ENCODE measurements around the gene CD58.
"Not testable (repeated sequence)": the region's sequence is repeated elsewhere in the genome, so short reads cannot be mapped to it uniquely, and the experiment has no call there.

The CD58 gene, protein sequence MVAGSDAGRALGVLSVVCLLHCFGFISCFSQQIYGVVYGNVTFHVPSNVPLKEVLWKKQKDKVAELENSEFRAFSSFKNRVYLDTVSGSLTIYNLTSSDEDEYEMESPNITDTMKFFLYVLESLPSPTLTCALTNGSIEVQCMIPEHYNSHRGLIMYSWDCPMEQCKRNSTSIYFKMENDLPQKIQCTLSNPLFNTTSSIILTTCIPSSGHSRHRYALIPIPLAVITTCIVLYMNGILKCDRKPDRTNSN

DNA sequence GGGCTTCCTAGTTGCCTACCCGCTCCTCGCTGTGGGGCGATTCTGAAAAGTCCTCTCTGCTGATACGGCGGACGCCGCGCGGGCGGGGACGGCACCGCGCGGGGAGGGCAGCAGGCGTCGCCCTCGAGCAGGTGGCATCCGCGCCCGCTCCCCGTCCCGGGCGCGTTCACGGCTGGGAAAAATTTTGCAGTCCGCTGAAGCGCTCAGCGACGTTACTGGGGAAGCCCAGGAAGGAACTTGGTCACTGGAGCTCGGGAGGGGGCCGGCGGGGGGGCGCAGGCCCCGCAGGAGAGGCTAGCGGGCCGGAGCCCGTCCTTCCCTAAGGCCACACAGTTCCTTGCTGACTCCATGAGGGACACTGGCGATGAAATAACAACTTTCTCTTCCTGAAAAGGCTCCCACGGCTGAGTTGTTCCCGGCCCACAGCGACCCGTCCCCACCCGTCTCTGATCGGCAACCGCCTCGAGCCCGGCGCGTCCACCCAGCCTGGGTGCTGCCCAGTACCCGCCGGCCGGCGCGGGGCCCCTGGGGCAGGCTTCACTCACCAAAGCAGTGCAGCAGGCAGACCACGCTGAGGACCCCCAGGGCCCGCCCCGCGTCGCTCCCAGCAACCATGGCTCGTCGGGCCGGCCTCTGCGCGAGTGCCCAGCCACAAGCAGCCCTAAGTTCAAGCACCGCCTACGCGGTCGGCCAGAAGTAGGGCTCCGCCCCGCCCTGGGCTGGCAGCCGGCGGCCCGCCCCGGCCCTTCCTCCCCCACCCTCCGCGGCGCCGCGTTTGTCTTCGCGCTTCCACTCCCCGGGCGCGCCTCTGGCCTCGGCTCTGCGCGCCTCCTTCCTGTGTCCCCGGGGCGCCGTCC lies at the start of gene CD58:
Gene CD58, minus strand, starts transcription at position 669 of the 857 bp plus-strand sequence. Its CDS starts 54 bp downstream, at position 615.
- DNase-seq (ENCODE audit: low spot score): peak; percentile 91

DNA sequence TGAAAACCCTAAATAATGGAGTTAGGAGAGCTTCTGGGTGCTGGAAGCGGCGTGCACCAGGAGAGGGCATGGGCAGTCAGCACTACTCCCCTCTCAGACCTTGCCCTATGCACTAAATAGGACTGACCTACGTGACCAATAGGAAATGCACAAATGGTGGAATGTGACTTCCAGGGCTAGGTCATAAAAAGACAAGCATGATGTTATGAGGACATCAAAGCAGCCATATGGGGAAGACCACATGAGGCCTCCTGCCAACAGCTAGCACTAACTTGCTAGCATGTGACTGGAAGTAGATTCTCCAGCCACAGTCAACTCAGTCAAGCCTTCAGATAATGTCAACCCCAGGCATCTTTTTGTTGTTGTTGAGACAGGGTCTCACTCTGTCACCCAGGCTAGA lies 49.6 kb upstream of the CD58 start:
- DNase-seq (ENCODE audit: low spot score): not testable (repeated sequence)

DNA sequence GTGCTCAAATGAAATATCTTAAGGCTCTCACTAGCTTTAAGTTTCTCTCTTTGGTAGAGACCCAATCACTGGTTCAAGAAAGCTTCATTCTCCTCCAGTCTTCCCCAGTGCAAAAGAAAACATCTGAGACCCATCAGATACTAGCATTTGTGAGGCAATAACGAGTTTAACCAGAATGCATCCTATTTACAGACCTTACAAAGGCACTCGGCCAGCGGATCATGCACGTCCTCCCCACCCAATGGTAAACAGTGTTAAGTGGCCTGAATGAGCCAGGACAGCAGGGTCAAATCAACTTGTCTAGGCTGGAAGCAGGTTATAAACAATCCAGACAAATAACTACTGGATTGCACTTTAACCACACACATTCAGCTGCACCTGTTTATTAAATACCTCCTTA lies 48.3 kb upstream of the CD58 start:
- not testable (repeated sequence) for DNase-seq (ENCODE audit: low spot score)

DNA sequence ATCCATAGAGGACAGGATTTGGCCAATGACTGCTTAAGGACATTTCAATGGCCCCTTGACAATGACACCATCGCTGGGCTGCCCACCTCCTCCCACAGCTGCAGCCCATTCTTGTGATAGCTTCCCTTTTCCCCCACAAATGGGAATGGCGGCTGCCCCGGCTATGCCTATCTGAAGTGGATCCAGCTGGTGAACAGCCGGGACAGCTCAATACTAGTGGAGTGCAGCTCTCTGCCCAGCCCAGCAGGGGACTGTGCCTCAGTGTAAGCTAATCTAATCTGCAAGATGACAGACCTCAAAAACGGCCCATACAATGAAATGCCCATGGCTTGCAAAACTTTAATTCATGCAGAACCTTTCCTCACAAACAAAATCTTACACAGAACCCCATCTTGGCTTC lies 47.0 kb upstream of the CD58 start:
- DNase-seq (ENCODE audit: low spot score): not testable (repeated sequence)

DNA sequence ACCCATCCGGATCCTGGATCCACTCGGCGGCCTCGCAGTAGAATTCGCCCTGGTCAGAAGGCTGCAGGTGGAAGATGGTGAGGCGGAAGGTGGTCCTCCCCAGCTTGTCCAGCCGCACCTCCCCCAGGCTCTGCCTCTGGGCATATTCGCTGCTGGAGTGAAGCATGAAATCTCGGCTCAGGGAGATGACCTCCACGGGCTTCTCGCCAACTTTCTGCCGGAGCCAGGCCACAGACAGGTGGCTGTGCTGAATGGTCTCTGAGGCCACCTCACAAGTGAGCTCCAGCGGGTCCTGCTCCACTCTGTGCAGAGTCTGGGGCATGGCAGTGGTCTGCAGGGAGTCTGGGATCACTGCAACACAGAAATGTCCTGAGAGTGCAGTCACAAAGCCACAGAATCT lies 43.0 kb upstream of the CD58 start:
- DNase-seq (ENCODE audit: low spot score): not testable (repeated sequence)

DNA sequence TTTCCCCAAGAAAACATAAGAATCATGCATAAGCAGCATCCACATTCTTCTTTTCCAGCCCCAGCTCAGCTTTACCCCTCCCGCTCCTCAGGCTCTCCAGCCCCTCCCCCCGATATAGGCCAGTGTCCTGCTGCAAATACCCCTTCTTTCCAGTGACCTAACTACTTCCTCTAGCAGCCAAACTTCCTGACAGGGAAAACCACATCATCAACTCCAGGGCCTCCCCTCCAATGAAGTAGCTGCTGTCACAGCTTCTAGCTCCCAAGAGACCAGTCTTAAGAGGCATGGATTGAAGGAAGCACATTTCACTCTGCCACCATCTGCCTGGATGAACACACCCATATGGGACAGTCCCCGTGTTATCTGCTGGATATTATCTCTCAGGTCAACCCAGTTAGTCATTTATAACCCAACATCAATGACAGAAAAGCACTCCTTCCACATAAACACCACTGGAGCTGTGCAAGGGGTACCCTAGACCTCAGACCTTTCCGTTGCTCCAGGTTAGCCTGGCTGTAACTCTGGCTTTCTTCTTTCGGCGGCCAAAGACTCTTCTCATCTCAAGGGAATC lies 39.1 kb upstream of the CD58 start:
- DNase-seq (ENCODE audit: low spot score): not testable (repeated sequence)

DNA sequence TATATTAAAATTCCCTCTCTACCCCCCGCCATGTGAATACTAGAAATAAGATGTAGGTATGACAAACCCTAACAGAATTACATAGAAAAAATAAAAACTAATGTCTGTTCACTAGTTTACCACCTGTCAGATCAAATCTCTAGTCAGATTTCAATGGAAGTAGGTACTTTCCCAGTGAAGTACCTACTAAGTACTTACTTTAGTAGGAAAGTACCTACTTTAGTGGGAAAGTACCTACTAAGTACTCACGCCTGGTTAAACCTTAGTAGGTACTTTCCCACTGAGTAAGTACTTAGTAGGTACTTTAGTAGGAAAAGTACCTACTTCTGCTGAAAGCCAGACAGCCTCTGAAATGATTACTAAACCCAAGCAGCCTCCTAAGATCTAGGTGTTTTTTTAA lies 38.0 kb upstream of the CD58 start:
- not testable (repeated sequence) for DNase-seq (ENCODE audit: low spot score)

DNA sequence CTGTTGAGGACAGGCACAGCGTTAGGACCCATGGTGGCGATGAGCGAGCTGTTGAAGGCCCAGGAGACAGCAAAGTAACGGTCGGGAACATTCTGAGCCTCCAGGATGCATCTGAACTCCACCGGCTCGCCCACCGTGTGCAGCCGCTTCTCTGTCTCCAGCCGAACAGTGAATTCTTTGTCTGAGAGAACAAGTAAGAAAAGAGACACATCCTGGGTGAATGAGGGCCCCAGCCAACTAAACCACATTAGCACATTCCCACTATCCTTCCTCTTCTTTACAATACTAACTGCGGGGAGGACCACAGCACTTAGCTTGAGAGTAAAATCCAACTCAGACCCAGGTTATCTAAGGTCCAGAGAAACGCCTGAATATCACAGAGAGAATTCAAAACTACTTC lies 37.3 kb upstream of the CD58 start:
- DNase-seq (ENCODE audit: low spot score): not testable (repeated sequence)

DNA sequence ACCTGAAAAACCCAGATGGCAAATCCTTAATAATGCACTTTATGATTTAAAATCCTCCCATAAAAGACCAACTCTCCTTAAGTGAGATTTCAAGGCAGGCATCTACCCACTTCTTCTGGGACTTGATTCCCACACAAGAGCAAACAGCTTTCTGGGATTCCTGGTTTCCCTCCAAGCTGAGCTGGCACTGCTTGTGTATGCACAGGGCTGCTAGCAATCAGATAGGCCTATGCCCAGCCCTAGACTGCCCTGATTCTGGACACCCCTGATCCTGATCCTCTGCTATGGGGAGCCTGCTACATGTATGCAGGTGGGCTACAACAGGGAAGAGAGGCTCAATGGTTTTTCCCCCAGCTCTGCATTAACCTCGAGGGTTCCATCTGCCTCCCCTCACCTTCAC lies 36.6 kb upstream of the CD58 start:
- DNase-seq (ENCODE audit: low spot score): not testable (repeated sequence)

DNA sequence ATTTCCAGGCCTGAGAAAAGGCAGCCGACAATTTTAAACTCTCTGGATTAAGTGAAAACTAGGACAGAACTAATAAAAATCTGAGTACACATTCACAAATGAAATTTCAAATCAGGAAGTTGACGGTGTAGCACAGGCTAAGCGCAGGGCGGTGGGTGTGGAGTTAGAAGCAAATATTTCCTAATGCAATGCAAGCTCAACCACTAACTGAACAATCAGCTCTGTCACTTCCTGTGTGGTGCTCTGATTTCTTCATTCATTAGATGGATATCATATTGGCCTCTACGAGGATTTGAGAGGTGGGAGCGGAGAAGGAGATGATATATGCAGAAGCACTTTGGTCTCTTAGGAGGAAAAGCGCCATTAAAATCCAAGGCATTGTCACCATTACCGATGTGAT lies 35.2 kb upstream of the CD58 start:
- not testable (repeated sequence) for DNase-seq (ENCODE audit: low spot score)

DNA sequence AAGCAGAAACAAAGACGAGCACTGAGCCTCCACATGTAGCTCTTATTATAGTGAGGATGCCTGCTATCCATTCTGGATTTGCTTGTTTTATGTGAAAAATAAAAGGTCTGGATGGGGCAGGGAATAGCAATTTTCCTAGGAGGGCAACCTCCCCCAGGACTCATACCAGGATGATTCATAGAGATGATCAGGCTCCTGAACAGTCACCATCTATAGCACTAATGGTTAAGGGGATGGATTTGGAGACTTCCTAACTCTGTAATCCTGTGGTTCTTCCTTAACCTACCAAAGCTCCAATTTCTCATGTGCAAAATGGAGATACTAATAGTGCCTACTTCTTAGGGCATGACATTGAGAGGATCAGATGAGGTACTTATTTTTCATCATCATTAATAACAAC lies 34.5 kb upstream of the CD58 start:
- DNase-seq (ENCODE audit: low spot score): no peak

DNA sequence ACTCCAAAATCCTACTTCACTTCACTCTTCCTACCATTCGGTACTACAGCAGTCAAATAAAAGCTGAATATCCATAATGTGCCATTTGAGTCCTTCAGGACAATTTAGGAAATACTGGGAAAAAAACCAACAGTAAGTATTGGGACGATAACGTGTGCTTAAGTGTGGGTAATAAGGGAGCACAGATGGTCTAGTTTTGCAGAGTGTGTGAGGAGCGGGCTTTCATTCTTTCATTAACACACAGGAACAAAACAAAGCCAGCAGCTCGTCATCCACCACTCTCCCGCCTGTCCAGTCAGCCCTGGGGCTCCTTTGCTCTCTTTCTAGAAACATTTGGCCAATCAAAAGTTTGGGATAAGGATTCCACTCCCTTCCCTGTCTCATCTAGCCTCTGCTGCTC lies 33.6 kb upstream of the CD58 start:
- DNase-seq (ENCODE audit: low spot score): not testable (repeated sequence)

DNA sequence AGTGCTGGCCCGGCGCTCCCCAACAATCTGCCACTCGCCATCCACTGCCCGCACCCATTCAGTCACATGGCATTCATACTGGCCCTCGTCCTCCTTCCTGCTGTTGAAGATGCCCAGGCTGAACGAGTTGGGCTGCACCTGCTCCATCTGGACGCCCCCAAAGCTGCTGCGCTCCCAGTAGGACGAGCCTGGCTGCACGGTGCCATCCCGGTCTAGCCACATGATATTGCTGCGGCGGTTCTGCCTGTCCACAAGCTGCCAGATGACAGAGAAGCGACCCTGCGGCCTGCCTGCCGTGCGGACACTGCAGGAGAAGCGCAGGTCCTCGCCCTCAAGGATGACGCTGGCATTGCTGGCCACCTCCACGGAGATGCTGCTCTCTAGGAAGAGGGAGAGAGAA lies 32.8 kb upstream of the CD58 start:
- DNase-seq (ENCODE audit: low spot score): not testable (repeated sequence)

DNA sequence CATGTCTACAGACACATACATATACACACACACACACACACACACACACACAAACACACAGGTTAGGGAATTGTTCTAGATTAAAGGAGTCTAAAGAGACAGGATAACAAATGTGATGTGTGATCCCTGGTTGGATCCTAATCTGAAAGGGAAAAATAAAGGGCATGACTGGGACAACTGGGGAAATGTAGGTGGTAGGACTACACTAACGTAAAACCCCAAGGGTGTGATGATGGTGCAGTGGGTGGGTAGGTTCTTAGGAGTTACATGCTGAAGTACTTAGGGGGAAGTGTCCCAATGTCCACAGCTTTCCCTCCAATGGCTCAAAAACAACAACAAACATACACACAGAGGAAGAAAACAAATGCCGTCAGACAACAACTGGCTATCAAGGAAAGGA lies 28.5 kb upstream of the CD58 start:
- DNase-seq (ENCODE audit: low spot score): not testable (repeated sequence)

DNA sequence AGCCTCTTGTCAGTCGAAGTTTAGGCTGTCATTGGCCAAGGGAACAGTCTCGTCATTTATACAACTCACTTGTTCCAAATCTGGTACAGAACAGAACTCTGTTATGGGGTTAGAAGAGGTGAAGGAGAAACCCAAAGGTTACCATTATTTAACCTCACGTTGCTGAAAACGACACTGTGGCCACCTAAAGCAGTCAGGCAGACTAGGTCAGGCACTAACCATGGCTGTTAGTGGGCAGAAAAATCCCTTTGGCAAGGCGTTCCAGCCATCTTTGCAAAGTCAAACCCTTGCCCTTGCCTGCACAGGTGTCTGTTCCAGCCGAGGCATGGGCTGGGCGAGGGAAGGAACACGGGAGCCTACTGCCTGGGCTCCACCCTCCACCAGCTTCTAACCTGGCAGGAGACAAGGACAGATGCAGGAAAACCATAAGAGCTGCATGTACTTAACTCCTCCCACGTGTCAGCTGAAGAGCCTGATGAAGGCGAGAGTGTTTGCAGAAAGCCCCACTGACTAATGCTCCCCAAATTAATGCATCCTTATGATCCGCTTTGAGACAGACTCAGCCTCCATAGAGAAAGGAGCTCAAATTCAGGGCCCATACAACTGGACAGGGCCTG lies 27.7 kb upstream of the CD58 start:
- not testable (repeated sequence) for DNase-seq (ENCODE audit: low spot score)

DNA sequence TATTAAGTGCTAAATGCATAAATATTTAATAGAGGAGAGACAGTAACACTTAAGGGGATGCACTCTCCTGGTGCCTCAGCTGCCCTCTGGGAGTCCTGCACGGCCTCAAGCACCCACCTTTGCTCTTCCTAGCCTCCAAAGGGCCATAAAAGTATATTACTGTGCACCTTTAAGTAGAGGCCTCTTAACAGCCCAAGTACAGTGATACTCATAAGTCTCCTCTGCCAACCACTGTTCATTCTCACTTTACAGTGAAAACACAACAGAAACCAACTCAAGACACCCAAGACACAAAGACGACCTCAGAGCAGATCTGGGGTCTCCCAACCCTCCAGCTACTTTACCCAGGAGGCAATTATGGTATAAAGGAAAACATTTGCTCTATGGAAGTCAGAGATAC lies 26.6 kb upstream of the CD58 start:
- DNase-seq (ENCODE audit: low spot score): not testable (repeated sequence)

DNA sequence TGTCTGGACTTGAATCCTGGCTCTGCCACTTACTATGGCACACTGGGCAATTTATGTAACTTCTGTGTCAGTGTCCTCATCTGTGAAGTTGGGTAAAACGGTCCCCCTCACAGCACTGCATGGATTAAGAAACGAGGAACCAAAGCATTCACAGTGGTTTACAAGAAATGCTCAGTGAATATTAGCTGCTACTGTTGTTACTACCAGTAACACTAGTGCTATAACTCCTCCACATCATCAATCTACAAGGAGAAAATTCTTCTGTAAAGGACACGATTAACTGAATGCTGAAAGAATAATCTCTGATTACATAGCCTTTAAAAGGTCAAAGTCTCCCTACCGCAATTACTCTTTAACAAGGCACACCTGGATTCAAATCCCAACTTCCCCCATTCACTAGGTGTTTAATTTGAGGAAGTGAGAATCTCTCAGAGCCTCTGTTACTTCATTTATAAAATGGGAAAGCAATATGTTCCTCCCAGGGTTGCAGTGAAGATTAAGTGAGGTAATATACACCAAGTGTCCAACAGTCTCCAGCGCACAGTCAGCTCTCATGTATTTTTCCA lies 26.0 kb upstream of the CD58 start:
- peak; percentile 46 for DNase-seq (ENCODE audit: low spot score)

DNA sequence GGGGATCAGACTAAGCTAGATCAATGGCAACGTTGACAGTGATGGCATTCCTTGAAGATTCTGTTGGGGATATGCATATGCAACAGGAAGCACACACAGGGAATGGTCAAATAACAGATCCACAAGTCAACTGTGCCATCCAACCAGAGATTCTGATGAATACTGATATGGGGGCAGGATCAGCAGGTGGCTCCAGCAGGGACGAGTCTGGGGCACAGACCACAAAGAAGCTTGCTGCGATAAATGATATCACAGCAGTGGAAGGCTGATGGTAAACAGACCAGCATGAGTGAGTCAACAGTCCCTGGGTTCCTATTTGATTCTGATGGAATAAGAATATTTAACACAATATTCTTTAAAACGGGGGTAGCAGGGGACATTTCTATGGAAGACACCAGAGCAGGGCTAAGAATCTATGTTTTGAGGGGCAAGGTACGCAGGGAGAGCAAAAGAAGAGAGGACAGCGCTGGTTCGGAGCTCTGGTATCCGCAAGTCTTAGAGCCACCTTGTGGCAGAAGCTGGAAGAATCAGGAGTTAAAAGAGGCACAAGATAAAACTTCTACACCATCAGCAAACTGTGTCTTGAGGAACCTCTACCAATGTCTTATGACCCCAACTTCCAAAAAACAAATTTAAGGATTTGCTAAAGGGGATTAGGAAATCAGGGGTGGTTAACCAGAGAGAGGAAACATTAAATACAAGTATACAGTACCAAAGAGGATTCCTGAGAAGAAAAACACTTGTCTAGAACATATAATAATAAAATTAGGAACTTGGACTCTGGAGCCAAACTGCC lies 25.3 kb upstream of the CD58 start:
- DNase-seq (ENCODE audit: low spot score): peak; percentile 23

DNA sequence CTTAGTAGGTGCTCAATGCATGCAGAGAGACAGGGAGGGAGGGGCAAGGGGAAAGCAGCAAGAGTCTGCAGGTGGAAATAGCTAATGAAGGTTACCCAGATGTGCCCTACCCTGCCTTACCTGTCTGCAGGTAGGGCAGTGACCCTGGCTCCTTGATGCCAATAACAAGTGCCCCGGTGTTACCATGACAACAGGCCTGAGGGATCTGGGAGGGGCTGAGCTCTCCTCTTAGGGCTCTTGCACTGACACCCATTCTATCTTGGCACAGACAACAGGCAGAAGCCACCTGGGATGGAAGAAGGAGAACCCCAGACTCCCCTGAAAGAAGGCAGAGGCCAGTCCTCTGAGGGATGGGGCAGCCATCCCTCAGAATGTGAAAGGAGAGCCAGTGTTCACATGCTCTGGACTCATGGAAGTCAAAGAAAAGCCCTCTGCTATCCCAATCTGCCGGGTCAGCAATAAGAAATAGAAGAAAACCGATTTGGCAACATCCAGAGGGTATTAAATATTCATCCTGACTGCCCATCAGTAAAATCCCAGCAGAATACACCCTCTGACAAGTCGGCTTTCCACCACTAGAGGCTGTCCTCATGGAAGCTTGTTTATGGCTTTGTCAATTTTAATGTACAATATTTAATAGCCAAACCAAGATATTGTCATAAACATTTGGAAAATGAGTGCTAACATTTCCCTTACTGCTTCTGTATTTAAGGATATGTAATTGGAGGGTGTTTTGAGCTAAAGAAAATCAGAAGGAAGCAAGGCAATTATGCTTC lies 24.4 kb upstream of the CD58 start:
- DNase-seq (ENCODE audit: low spot score): not testable (repeated sequence)

DNA sequence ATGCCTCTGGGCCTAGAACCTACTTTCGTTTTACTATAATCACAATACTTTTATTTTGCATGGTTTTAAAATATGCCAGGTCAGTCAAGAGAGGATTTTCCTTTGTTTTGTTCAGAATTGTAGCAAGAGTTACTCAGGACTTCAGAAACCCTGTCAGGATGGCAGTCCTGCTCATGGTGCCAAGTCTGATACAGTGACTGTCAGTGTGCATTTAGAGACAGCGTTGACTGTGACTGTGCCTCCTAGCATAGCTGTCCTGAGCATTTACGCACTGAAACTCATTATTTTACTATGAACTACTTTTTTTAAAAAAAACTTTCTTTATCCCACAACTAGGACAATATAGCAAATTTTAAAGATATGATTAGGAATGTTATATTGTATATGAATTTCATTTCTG lies 23.2 kb upstream of the CD58 start:
- not testable (repeated sequence) for DNase-seq (ENCODE audit: low spot score)

DNA sequence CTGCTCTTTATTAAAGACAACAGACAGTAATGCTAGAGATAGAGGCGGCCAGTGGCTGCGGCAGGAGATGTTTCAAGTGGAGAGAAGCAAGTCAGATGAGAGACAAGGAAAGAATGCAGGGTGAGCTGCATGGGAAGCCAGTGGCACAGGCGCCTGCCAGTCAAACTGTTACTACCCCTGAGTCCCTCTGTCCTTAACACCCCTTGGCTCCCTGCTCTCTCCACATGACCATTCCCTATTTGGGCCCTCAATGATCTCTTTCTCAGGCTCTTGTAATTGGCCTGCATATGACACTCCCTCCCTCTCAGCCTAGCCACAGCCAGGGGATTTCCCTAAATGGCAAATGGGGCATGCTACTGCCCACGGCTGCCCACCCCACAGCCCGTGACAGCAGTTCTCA lies 22.6 kb upstream of the CD58 start:
- not testable (repeated sequence) for DNase-seq (ENCODE audit: low spot score)
